HepG2 (cell line): ENCODE data around the gene ZNF554. TPM values are rescaled to one million over a fixed set of nuclear protein-coding genes. Genes with fewer than 3 reads are reported as not detected.

Experiments used
- ATAC-seq: fragments of 200-7000 bp; cut with Tn5 transposase; 3 replicates; pipeline ENCODE4 v1.9.1; 2020; ENCODE audit warnings: mild to moderate bottlenecking, moderate library complexity
- BruUV-seq: library from RNA; stranded (reverse); fragments of 400-500 nt; replicated peaks from 2 replicates; lab custom pipeline; 2021; lab: Mats Ljungman, UMichigan
- CTCF ChIA-PET: fragments of 300-600 bp; formaldehyde crosslinking; extraction: SDS; loops from one replicate; lab custom pipeline; 2021; ENCODE audit warnings: low total read pairs, inconsistent platforms, low intra/inter-chr PET ratio; lab: Yijun Ruan, JAX
- POLR2A ChIA-PET: fragments of 350-600 bp; sonication (Branson Sonifier 250); formaldehyde crosslinking; loops from one replicate; lab custom pipeline; 2020; ENCODE audit warnings: antibody characterized with exemption, inconsistent platforms; lab: Yijun Ruan, JAX
- DNase-seq: peaks from one replicate; pipeline ENCODE4 v3.0.0-alpha.2; 2015; ENCODE audit warnings: low spot score
- FAIRE-seq: peaks from 3 replicates; lab custom pipeline; 2011; peaks lifted over from hg19 to GRCh38; lab: Jason Lieb, UNC
- H2AFZ ChIP-seq: one replicate; pipeline ENCODE4 v1.6.1; 2011; ENCODE audit warnings: low read length, inconsistent platforms
- H3K27ac ChIP-seq: fragments of 300-600 bp; 3 replicates; pipeline ENCODE4 v1.8.0; 2011; ENCODE audit warnings: mixed run types, mild to moderate bottlenecking, mixed read lengths, low read length, inconsistent platforms; ENCODE audit not compliant: insufficient read depth; ENCODE audit errors: extremely low read length
- H3K27me3 ChIP-seq, 2 experiments: fragments of 200-600 bp in 1 of 2; 2 replicates in 1 of 2; 3 replicates in 1 of 2; pipeline versions ENCODE4 v1.6.0 to v1.8.0; 2011; ENCODE audit warnings: low read length in 2 of 2, mild to moderate bottlenecking in 2 of 2, moderate library complexity in 2 of 2, inconsistent platforms in 1 of 2; ENCODE audit not compliant: insufficient read depth in 2 of 2, control insufficient read depth in 1 of 2
- H3K36me3 ChIP-seq, 2 experiments: fragments of 200-600 bp in 1 of 2; replicated peaks in 1 of 2; 2 replicates in 1 of 2; 3 replicates in 1 of 2; pipeline versions ENCODE4 v1.5.1 to v1.8.0; 2011; ENCODE audit warnings: low read length in 2 of 2, inconsistent platforms in 1 of 2; ENCODE audit not compliant: insufficient read depth in 2 of 2, control insufficient read depth in 1 of 2
- H3K4me1 ChIP-seq: 2 replicates; pipeline ENCODE4 v1.5.1; 2012; ENCODE audit warnings: low read length, inconsistent platforms; ENCODE audit not compliant: insufficient read depth
- H3K4me2 ChIP-seq: 2 replicates; pipeline ENCODE4 v1.6.0; 2011; ENCODE audit warnings: low read depth, low read length, inconsistent platforms
- H3K4me3 ChIP-seq, 3 experiments: fragments of 200-600 bp in 1 of 3; sonication (generic), shearing (Covaris generic) in 1 of 3; replicated peaks in 1 of 3; 2 replicates each; pipeline ENCODE4 v1.5.1; 2011 to 2016; ENCODE audit warnings: low read length in 3 of 3, inconsistent platforms in 2 of 3, low read depth in 2 of 3, mild to moderate bottlenecking in 2 of 3, control low read depth in 1 of 3, mixed read lengths in 1 of 3; ENCODE audit not compliant: insufficient read depth in 1 of 3
- H3K79me2 ChIP-seq: one replicate; pipeline ENCODE4 v1.6.1; 2011; ENCODE audit warnings: low read length, inconsistent platforms; ENCODE audit not compliant: insufficient read depth
- H3K9ac ChIP-seq: 2 replicates; pipeline ENCODE4 v1.6.0; 2011; ENCODE audit warnings: mild to moderate bottlenecking, low read depth, low read length, inconsistent platforms; ENCODE audit not compliant: insufficient read depth
- H3K9me3 ChIP-seq: 2 replicates; pipeline ENCODE4 v1.5.1; 2012; ENCODE audit warnings: mild to moderate bottlenecking, low read length
- H4K20me1 ChIP-seq: 2 replicates; pipeline ENCODE4 v1.6.0; 2011; ENCODE audit warnings: inconsistent platforms, mild to moderate bottlenecking, low read length, moderate library complexity; ENCODE audit not compliant: insufficient read depth
- KLF16 ChIP-seq, 2 experiments: sonication (generic) in 1 of 2; formaldehyde crosslinking in 1 of 2; IDR thresholded peaks; 2 replicates each; pipeline versions ENCODE4 v1.6.1 to v1.8.0; 2016 to 2023; ENCODE audit warnings: missing genetic modification reagents in 2 of 2, missing compliant biosample characterization in 1 of 2
- MAZ ChIP-seq, 2 experiments: sonication (generic) in 1 of 2; formaldehyde crosslinking in 1 of 2; IDR thresholded peaks; 2 replicates each; pipeline versions ENCODE4 v1.5.0 to v1.6.1; 2012 to 2020; ENCODE audit warnings: low read depth in 2 of 2, mild to moderate bottlenecking in 2 of 2, borderline replicate concordance in 1 of 2, improper control_type of control experiment in 1 of 2, low read length in 1 of 2, missing genetic modification reagents in 1 of 2, moderate library complexity in 1 of 2
- NCOA5 ChIP-seq: sonication (generic); formaldehyde crosslinking; IDR thresholded peaks from 2 replicates; pipeline ENCODE4 v1.4.0; 2020; ENCODE audit warnings: missing genetic modification reagents
- NFE2L1 ChIP-seq: sonication (generic); formaldehyde crosslinking; IDR thresholded peaks from 2 replicates; pipeline ENCODE4 v1.4.0; 2020; ENCODE audit warnings: missing genetic modification reagents, mild to moderate bottlenecking, borderline replicate concordance
- SCMH1 ChIP-seq: sonication (generic); formaldehyde crosslinking; IDR thresholded peaks from 2 replicates; pipeline ENCODE4 v1.9.0; 2021; ENCODE audit warnings: missing genetic modification reagents, mild to moderate bottlenecking, borderline replicate concordance
- YY1 ChIP-seq: IDR thresholded peaks from 2 replicates; pipeline ENCODE4 v1.6.1; 2011; ENCODE audit warnings: low read length, low read depth, moderate library complexity, mild to moderate bottlenecking; ENCODE audit not compliant: insufficient read depth, insufficient replicate concordance
- ZNF121 ChIP-seq: sonication (generic); formaldehyde crosslinking; IDR thresholded peaks from 2 replicates; pipeline ENCODE4 v1.5.0; 2020; ENCODE audit warnings: mild to moderate bottlenecking, missing genetic modification reagents
- ZNF230 ChIP-seq: sonication (generic); formaldehyde crosslinking; IDR thresholded peaks from 2 replicates; pipeline ENCODE4 v1.4.0; 2020; ENCODE audit warnings: mild to moderate bottlenecking, missing genetic modification reagents
- WGBS: methylation state at CpG from one replicate; pipeline ENCODE4 v1.1.6; 2017; ENCODE audit warnings: low lambda C conversion rate; 5-methylcytosine and 5-hydroxymethylcytosine counted together
- in situ Hi-C: cut with HindIII; loops from 2 replicates; pipeline ENCODE4 v1.10.0; 2017; ENCODE audit warnings: low pct_unique_long_range_greater_than_20kb; ENCODE audit not compliant: extremely low pct_ligation_motif_present
- intact Hi-C: fragments of 100-400 bp; cut with micrococcal nuclease; formaldehyde crosslinking; loops from one replicate; pipeline ENCODE4 v1.10.0; 2022; ENCODE audit not compliant: unreplicated experiment
- polyA plus RNA-seq, 8 experiments: library from polyadenylated mRNA; depleted of rRNA in 3 of 8; stranded (reverse) in 7 of 8; unstranded in 1 of 8; fragments of >200 nt; fragmentation: Illumina TruSeq in 4 of 8; extraction: Trizol in 4 of 8; gene quantifications; 2 replicates each; pipeline versions ENCODE4 v1.2.1 to v1.2.3, GENCODE V29; 2011 to 2016; ENCODE audit warnings: low read depth in 4 of 8, missing spikeins in 1 of 8, mixed read lengths in 1 of 8; ENCODE audit not compliant: insufficient read depth in 1 of 8
- total RNA-seq, 5 experiments: library from RNA; depleted of rRNA; stranded (reverse); fragments of >200 nt; fragmentation: Illumina TruSeq; extraction: Trizol; gene quantifications; 2 replicates each; pipeline ENCODE4 v1.2.3, GENCODE V29; 2016; ENCODE audit warnings: low read depth in 1 of 5
- TF ChIP-seq, protein P1 (sequence below), 2 experiments: sonication (generic) in 1 of 2; formaldehyde crosslinking in 1 of 2; IDR thresholded peaks; 2 replicates each; pipeline versions ENCODE4 v1.4.0 to v1.6.1; 2018 to 2020; ENCODE audit warnings: missing genetic modification reagents in 2 of 2, borderline replicate concordance in 1 of 2, low read depth in 1 of 2, mild to moderate bottlenecking in 1 of 2, missing biosample characterization in 1 of 2
- TF ChIP-seq, protein P2 (sequence below): sonication (generic); formaldehyde crosslinking; IDR thresholded peaks from 2 replicates; pipeline ENCODE4 v1.5.1; 2020; ENCODE audit warnings: mild to moderate bottlenecking, moderate library complexity, missing genetic modification reagents
- TF ChIP-seq, protein P3 (sequence below): sonication (generic); formaldehyde crosslinking; IDR thresholded peaks from 2 replicates; pipeline ENCODE4 v1.9.0; 2021; ENCODE audit warnings: mild to moderate bottlenecking, missing genetic modification reagents

ZNF554 gene
- total and polyA plus RNA-seq, 2 of the 13 experiments (the other 11 are each of a cell fraction or from before 2014, with no cell fraction given), result 2.2 to 2.7 TPM

DNA sequence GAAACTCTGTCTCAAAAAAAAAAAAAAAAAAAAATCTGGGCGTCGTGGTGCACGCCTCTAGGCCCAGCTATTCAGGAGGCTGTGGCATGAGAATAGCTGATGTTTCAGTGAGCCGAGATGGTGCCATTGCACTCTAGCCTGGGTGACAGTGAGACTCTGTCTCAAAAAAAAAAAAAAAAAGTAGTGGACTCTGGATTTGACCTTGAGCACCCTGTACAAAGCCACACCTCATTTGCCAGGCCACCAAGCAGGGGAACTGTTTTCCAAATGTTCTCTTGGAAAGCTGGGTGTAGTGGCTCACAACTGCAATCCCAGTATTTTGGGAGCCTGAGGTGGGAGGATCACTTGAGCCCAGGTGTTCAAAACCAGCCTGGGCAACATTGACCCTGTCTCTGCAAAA, 17.8 kb downstream of the ZNF554 start:
- Histone ChIP-seq H3K36me3 (peaks cover 2 to 13% of the 10 kb centered on the region in 2 experiments; a peak in 2 of 5 replicates), H3K9ac (peak overlapping the region; percentile 8; the same call in 1 of the 2 replicates), H3K79me2 (peaks cover 6% of the 10 kb centered on the region), H3K27ac (peak overlapping the region; percentile 77), H2AFZ (no peak overlapping the region), H3K4me1 (peaks cover 44% of the 10 kb centered on the region), H3K4me3 (peak overlapping the region in 1 of 3 experiments; percentile 22; a peak in 1 of 6 replicates), H3K9me3 (peaks cover 37% of the 10 kb centered on the region), H3K27me3 (no peaks in the 10 kb centered on the region), H4K20me1 (no peaks in the 10 kb centered on the region), H3K4me2 (peak overlapping the region; percentile 73)
- WGBS, result 5% methylated on average over 4 of the region's 4 CpGs
- FAIRE-seq (peak; percentile 71), ATAC-seq (peak; percentile 23), DNase-seq (peak; percentile 70)
- ChIA-PET POLR2A (interaction anchor here (0.8 to 2.2 kb wide), 9 partner anchors 8 to 113 kb away, joined by 3 to 28 read pairs (median 4); partner anchors contain the start of genes SGTA, ZNF554 and ZNF556), CTCF (no interaction called here)
- BruUV-seq, result no TSS peak
- in situ Hi-C loops, result no loop called here
- intact Hi-C loops, result no loop called here
- TF ChIP-seq, protein P1, sequence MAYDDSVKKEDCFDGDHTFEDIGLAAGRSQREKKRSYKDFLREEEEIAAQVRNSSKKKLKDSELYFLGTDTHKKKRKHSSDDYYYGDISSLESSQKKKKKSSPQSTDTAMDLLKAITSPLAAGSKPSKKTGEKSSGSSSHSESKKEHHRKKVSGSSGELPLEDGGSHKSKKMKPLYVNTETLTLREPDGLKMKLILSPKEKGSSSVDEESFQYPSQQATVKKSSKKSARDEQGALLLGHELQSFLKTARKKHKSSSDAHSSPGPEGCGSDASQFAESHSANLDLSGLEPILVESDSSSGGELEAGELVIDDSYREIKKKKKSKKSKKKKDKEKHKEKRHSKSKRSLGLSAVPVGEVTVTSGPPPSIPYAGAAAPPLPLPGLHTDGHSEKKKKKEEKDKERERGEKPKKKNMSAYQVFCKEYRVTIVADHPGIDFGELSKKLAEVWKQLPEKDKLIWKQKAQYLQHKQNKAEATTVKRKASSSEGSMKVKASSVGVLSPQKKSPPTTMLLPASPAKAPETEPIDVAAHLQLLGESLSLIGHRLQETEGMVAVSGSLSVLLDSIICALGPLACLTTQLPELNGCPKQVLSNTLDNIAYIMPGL (CRISPR knock-in tag; IDR thresholded peaks at IDR 0.05; ENCODE audit: borderline replicate concordance in 1 of 2, low read depth in 1 of 2), result no peak
- TF ChIP-seq KLF16 (CRISPR knock-in tag; IDR thresholded peaks at IDR 0.05) (peak in 1 of 2 experiments; percentile 44; a peak in 1 of 4 replicates), ZNF230 (0 out of 2 replicates have a peak, but pooled peaks have one; percentile 32), SCMH1 (CRISPR knock-in tag) (no peak), MAZ (IDR thresholded peaks at IDR 0.05; ENCODE audit: borderline replicate concordance, low read depth, low read length) (no peak), MAZ (CRISPR knock-in tag; IDR thresholded peaks at IDR 0.05; ENCODE audit: low read depth) (no peak), NCOA5 (CRISPR knock-in tag) (no peak), ZNF121 (CRISPR knock-in tag) (no peak), NFE2L1 (CRISPR knock-in tag) (no peak), YY1 (no peak)
- TF ChIP-seq, protein P2, sequence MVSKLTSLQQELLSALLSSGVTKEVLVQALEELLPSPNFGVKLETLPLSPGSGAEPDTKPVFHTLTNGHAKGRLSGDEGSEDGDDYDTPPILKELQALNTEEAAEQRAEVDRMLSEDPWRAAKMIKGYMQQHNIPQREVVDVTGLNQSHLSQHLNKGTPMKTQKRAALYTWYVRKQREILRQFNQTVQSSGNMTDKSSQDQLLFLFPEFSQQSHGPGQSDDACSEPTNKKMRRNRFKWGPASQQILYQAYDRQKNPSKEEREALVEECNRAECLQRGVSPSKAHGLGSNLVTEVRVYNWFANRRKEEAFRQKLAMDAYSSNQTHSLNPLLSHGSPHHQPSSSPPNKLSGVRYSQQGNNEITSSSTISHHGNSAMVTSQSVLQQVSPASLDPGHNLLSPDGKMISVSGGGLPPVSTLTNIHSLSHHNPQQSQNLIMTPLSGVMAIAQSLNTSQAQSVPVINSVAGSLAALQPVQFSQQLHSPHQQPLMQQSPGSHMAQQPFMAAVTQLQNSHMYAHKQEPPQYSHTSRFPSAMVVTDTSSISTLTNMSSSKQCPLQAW, result peak; percentile 57; the same call in 1 of the 2 replicates
- TF ChIP-seq, protein P3, sequence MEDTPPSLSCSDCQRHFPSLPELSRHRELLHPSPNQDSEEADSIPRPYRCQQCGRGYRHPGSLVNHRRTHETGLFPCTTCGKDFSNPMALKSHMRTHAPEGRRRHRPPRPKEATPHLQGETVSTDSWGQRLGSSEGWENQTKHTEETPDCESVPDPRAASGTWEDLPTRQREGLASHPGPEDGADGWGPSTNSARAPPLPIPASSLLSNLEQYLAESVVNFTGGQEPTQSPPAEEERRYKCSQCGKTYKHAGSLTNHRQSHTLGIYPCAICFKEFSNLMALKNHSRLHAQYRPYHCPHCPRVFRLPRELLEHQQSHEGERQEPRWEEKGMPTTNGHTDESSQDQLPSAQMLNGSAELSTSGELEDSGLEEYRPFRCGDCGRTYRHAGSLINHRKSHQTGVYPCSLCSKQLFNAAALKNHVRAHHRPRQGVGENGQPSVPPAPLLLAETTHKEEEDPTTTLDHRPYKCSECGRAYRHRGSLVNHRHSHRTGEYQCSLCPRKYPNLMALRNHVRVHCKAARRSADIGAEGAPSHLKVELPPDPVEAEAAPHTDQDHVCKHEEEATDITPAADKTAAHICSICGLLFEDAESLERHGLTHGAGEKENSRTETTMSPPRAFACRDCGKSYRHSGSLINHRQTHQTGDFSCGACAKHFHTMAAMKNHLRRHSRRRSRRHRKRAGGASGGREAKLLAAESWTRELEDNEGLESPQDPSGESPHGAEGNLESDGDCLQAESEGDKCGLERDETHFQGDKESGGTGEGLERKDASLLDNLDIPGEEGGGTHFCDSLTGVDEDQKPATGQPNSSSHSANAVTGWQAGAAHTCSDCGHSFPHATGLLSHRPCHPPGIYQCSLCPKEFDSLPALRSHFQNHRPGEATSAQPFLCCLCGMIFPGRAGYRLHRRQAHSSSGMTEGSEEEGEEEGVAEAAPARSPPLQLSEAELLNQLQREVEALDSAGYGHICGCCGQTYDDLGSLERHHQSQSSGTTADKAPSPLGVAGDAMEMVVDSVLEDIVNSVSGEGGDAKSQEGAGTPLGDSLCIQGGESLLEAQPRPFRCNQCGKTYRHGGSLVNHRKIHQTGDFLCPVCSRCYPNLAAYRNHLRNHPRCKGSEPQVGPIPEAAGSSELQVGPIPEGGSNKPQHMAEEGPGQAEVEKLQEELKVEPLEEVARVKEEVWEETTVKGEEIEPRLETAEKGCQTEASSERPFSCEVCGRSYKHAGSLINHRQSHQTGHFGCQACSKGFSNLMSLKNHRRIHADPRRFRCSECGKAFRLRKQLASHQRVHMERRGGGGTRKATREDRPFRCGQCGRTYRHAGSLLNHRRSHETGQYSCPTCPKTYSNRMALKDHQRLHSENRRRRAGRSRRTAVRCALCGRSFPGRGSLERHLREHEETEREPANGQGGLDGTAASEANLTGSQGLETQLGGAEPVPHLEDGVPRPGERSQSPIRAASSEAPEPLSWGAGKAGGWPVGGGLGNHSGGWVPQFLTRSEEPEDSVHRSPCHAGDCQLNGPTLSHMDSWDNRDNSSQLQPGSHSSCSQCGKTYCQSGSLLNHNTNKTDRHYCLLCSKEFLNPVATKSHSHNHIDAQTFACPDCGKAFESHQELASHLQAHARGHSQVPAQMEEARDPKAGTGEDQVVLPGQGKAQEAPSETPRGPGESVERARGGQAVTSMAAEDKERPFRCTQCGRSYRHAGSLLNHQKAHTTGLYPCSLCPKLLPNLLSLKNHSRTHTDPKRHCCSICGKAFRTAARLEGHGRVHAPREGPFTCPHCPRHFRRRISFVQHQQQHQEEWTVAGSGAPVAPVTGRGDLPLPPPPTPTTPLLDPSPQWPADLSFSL, result no peak
